Activated naive CD8-positive, alpha-beta T cell (primary cell): ENCODE results near the gene MYBBP1A.
A peak's percentile ranks its signal among the peaks of the same experiment; 100 is the strongest.

Source experiments
- H3K27ac Mint-ChIP-seq: one replicate; pipeline ENCODE4 v1.8.0; 2021; ENCODE audit warnings: mixed read lengths
- H3K27me3 Mint-ChIP-seq: one replicate; pipeline ENCODE4 v1.8.0; 2021; ENCODE audit warnings: mixed read lengths
- H3K36me3 Mint-ChIP-seq: one replicate; pipeline ENCODE4 v1.8.0; 2021; ENCODE audit warnings: mixed read lengths
- H3K4me1 Mint-ChIP-seq: one replicate; pipeline ENCODE4 v1.8.0; 2021; ENCODE audit warnings: low read depth, mixed read lengths
- H3K4me3 Mint-ChIP-seq: one replicate; pipeline ENCODE4 v1.8.0; 2021; ENCODE audit warnings: mild to moderate bottlenecking, mixed read lengths
- H3K9me3 Mint-ChIP-seq: one replicate; pipeline ENCODE4 v1.8.0; 2021; ENCODE audit warnings: low read depth, mixed read lengths

Gene MYBBP1A

GRCh38 chr17:4508207-4508606 lies 47.0 kb downstream of the MYBBP1A start:
- no peaks in the 10 kb centered on the region for H3K9me3 Mint-ChIP-seq
- H3K4me3 Mint-ChIP-seq, result no peak overlapping the region
- no peaks in the 10 kb centered on the region for H3K27me3 Mint-ChIP-seq
- peaks cover 35% of the 10 kb centered on the region for H3K4me1 Mint-ChIP-seq
- H3K36me3 Mint-ChIP-seq, result no peaks in the 10 kb centered on the region
- H3K27ac Mint-ChIP-seq, result no peak overlapping the region

- H3K4me1 Mint-ChIP-seq, result peaks cover 35% of the 10 kb centered on the region
- no peaks in the 10 kb centered on the region for H3K9me3 Mint-ChIP-seq
- H3K27me3 Mint-ChIP-seq, result no peaks in the 10 kb centered on the region
- no peak overlapping the region for H3K27ac Mint-ChIP-seq
- H3K36me3 Mint-ChIP-seq, result no peaks in the 10 kb centered on the region
- no peak overlapping the region for H3K4me3 Mint-ChIP-seq
Observed at GRCh38 chr17:4507361-4508111, 47.6 kb downstream of the MYBBP1A start.

- Mint-ChIP-seq H3K4me3 (no peak overlapping the region), H3K27ac (no peak overlapping the region), H3K36me3 (no peaks in the 10 kb centered on the region), H3K4me1 (peaks cover 35% of the 10 kb centered on the region), H3K27me3 (no peaks in the 10 kb centered on the region), H3K9me3 (no peaks in the 10 kb centered on the region)
Observed at GRCh38 chr17:4506892-4507291, 48.3 kb downstream of the MYBBP1A start.

- Mint-ChIP-seq H3K36me3 (no peaks in the 10 kb centered on the region), H3K4me3 (no peak overlapping the region), H3K27me3 (peaks cover 3% of the 10 kb centered on the region), H3K9me3 (no peaks in the 10 kb centered on the region), H3K27ac (no peak overlapping the region), H3K4me1 (peaks cover 38% of the 10 kb centered on the region)
Observed at GRCh38 chr17:4506175-4506813, 48.9 kb downstream of the MYBBP1A start.

- H3K27ac Mint-ChIP-seq, result no peak overlapping the region
- H3K4me3 Mint-ChIP-seq, result peak overlapping the region; percentile 44
- H3K9me3 Mint-ChIP-seq, result no peaks in the 10 kb centered on the region
- no peaks in the 10 kb centered on the region for H3K36me3 Mint-ChIP-seq
- H3K4me1 Mint-ChIP-seq, result peaks cover 45% of the 10 kb centered on the region
- H3K27me3 Mint-ChIP-seq, result peaks cover 6% of the 10 kb centered on the region
Observed at GRCh38 chr17:4505187-4505586, 50.0 kb downstream of the MYBBP1A start.

- Mint-ChIP-seq H3K36me3 (no peaks in the 10 kb centered on the region), H3K4me3 (no peak overlapping the region), H3K4me1 (peaks cover 47% of the 10 kb centered on the region), H3K27me3 (peaks cover 8% of the 10 kb centered on the region), H3K9me3 (no peaks in the 10 kb centered on the region), H3K27ac (no peak overlapping the region)
Observed at GRCh38 chr17:4504188-4504587, 51.0 kb downstream of the MYBBP1A start.

- peaks cover 8% of the 10 kb centered on the region for H3K27me3 Mint-ChIP-seq
- H3K4me1 Mint-ChIP-seq, result peaks cover 39% of the 10 kb centered on the region
- H3K27ac Mint-ChIP-seq, result no peak overlapping the region
- no peaks in the 10 kb centered on the region for H3K9me3 Mint-ChIP-seq
- no peaks in the 10 kb centered on the region for H3K36me3 Mint-ChIP-seq
- no peak overlapping the region for H3K4me3 Mint-ChIP-seq
Observed at GRCh38 chr17:4503283-4504025, 51.7 kb downstream of the MYBBP1A start.

GRCh38 chr17:4502466-4503154 lies 52.6 kb downstream of the MYBBP1A start:
- Mint-ChIP-seq H3K36me3 (no peaks in the 10 kb centered on the region), H3K9me3 (no peaks in the 10 kb centered on the region), H3K27ac (no peak overlapping the region), H3K4me1 (peaks cover 36% of the 10 kb centered on the region), H3K27me3 (peaks cover 8% of the 10 kb centered on the region), H3K4me3 (no peak overlapping the region)

GRCh38 chr17:4501295-4501949 lies 53.8 kb downstream of the MYBBP1A start:
- no peak overlapping the region for H3K27ac Mint-ChIP-seq
- no peaks in the 10 kb centered on the region for H3K9me3 Mint-ChIP-seq
- H3K4me3 Mint-ChIP-seq, result no peak overlapping the region
- peaks cover 8% of the 10 kb centered on the region for H3K27me3 Mint-ChIP-seq
- peaks cover 36% of the 10 kb centered on the region for H3K4me1 Mint-ChIP-seq
- no peaks in the 10 kb centered on the region for H3K36me3 Mint-ChIP-seq

GRCh38 chr17:4500191-4500571 lies 55.0 kb downstream of the MYBBP1A start:
- Mint-ChIP-seq H3K9me3 (no peaks in the 10 kb centered on the region), H3K27ac (no peak overlapping the region), H3K36me3 (no peaks in the 10 kb centered on the region), H3K27me3 (peaks cover 8% of the 10 kb centered on the region), H3K4me3 (peak overlapping the region; percentile 82), H3K4me1 (peaks cover 35% of the 10 kb centered on the region)

GRCh38 chr17:4499431-4500190 lies 55.6 kb downstream of the MYBBP1A start:
- Mint-ChIP-seq H3K27ac (no peak overlapping the region), H3K4me1 (peaks cover 30% of the 10 kb centered on the region), H3K36me3 (no peaks in the 10 kb centered on the region), H3K4me3 (peak overlapping the region; percentile 82), H3K9me3 (no peaks in the 10 kb centered on the region), H3K27me3 (peaks cover 8% of the 10 kb centered on the region)

GRCh38 chr17:4498461-4499397 lies 56.5 kb downstream of the MYBBP1A start, which contains the start of gene SPNS2:
TSS of gene SPNS2 (plus strand) at chr17:4498881. CDS start at chr17:4499048, 167 bp downstream.
- no peaks in the 10 kb centered on the region for H3K9me3 Mint-ChIP-seq
- no peak within 1 kb of the TSS for H3K27ac Mint-ChIP-seq
- peaks cover 8% of the 10 kb centered on the region for H3K27me3 Mint-ChIP-seq
- no peaks in the 10 kb centered on the region for H3K36me3 Mint-ChIP-seq
- H3K4me1 Mint-ChIP-seq, result peaks cover 21% of the 10 kb centered on the region
- H3K4me3 Mint-ChIP-seq, result peak within 1 kb of the TSS; percentile 82
